Smooth muscle cell of bladder (primary cell): ENCODE data around the gene CENPH. TPM values are rescaled to one million over a fixed set of nuclear protein-coding genes. Genes with fewer than 3 reads are reported as not detected.

Experiments
- total RNA-seq: library from RNA; depleted of rRNA; stranded (reverse); fragments of >200 nt; gene quantifications from 2 replicates; pipeline ENCODE4 v1.2.3, GENCODE V29; 2014

The CENPH gene
- 3.8 and 7.3 TPM in 2 replicates for total RNA-seq

DNA sequence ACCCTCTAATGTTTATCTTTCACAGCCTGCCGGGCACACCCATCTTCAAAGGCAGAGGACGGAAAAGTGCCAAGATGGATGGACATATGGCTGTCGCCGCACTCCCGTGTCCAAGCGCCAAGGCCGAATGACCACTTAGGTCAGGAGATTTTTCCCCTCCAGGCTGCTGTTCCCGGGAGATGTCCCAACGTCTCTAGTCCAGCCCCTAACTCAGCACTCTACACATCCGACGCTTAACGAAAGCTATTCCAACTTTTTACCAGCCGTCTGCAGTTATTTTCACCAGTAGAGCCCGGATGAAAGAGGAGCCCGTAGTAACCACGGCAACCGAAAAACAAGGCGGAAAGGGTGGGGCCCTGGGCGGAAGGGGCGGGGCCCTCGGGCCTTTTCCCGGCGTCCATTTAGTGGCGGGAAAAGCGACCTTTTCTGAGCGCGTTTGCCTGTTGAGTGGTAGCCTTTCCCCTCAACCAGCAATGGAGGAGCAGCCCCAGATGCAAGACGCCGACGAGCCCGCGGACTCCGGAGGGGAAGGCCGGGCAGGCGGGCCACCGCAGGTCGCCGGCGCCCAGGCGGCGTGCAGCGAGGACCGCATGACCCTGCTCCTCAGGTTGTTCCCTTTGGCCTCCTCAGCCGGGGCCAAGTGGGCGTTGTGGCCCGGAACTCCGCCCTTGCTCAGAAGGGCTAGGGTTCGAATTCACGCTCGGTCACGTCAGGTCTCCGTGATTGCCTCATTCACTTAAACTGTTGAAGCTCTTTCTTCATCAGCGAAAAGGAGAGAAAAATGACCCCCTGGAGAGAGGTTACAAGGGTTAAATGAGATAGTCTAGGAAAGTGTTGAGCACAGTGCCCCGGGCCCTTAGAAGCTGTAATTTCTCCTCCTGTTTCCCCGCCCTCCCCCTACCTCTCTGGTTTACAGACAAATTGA is at the start of gene CENPH:
Gene CENPH (plus strand): TSS at position 422 of the 925 bp plus-strand sequence. CDS start 52 bp downstream, at position 474.

DNA sequence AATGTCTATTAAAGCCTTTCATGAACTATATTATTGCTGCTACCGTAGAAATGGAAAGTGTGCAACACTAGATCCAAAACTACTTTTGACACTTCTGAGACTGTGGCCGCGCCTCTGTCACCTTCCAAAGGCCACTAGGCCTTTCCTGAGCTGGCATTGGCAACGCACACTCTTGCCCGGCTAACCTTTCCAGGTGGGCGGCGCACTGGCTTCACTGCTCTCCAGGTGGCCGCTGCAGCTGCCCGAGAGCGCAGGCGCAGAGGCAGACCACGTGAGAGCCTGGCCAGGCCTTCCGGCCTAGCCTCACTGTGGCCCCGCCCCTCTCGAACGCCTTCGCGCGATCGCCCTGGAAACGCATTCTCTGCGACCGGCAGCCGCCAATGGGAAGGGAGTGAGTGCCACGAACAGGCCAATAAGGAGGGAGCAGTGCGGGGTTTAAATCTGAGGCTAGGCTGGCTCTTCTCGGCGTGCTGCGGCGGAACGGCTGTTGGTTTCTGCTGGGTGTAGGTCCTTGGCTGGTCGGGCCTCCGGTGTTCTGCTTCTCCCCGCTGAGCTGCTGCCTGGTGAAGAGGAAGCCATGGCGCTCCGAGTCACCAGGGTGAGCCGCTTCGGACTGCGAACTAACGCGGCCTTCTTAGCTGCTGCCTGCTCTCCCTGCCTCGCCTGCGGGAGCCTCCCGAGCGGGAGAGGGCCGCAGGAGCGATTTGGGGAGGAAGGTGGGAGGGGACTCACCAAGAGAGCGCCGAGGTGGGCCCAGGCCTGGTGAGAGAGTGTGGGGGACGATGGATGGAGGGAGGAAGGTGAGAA is 22.5 kb upstream of the CENPH start, which contains the start of gene CCNB1:
Gene CCNB1 (plus strand): TSS at position 465 of the 807 bp plus-strand sequence. CDS start 113 bp downstream, at position 578.

GRCh38 chr5:69234457-69235268 is 45.3 kb downstream of the CENPH start, which contains the start of gene CDK7:
Gene CDK7, plus strand, starts transcription at chr5:69234886. Its CDS starts 90 bp downstream, at chr5:69234976.

Other genes starting within 250 kb of the CENPH start
- 78.9 and 95.8 TPM in 2 replicates for gene SLC30A5, start 95.6 kb upstream of the CENPH start, total RNA-seq
- 22.8 and 25.7 TPM in 2 replicates for gene CCNB1, start 22.4 kb upstream of the CENPH start, total RNA-seq
- 57.4 and 63.0 TPM in 2 replicates for gene CDK7, start 45.3 kb downstream of the CENPH start, total RNA-seq
- 1.7 and 3.2 TPM in 2 replicates for gene CCDC125, start 143.2 kb downstream of the CENPH start, total RNA-seq
- 32.0 and 41.4 TPM in 2 replicates for gene AK6, start 179.9 kb downstream of the CENPH start, total RNA-seq
- 78.8 and 97.0 TPM in 2 replicates for gene TAF9, start 179.9 kb downstream of the CENPH start, total RNA-seq
- gene RAD17, start 180.2 kb downstream of the CENPH start, total RNA-seq = 14.9 and 17.0 TPM in 2 replicates
- 0.09 and 0.14 TPM in 2 replicates for gene MARVELD2, start 225.5 kb downstream of the CENPH start, total RNA-seq